Left lung (tissue), 10 donors: ENCODE measurements around the gene SYNE3. TPM values are rescaled to one million over a fixed set of nuclear protein-coding genes. Genes with fewer than 3 reads are reported as not detected.
A peak's percentile ranks its signal among the peaks of the same experiment; 100 is the strongest.

Experiments
- ATAC-seq: fragments of 200-7000 bp; cut with Tn5 transposase; one replicate; pipeline ENCODE4 v1.9.1; 2020; ENCODE audit warnings: moderate library complexity
- DNase-seq, 4 donors: peaks; one replicate each; pipeline ENCODE4 v3.0.0-alpha.2; 2013 to 2020
- H3K27ac ChIP-seq, 2 donors: fragments of 200-600 bp; sonication (generic) in 1 of 2; one replicate each; pipeline versions ENCODE4 v1.5.0 to v1.8.0; 2020 to 2021
- H3K27me3 ChIP-seq, 2 donors: fragments of 200-600 bp; sonication (generic) in 1 of 2; one replicate each; pipeline versions ENCODE4 v1.5.0 to v1.8.0; 2020 to 2021
- H3K36me3 ChIP-seq, 2 donors: fragments of 200-600 bp; sonication (generic) in 1 of 2; one replicate each; pipeline versions ENCODE4 v1.5.0 to v1.8.0; 2020 to 2021
- H3K4me1 ChIP-seq, 2 donors: fragments of 200-600 bp; one replicate each; pipeline ENCODE4 v1.8.0; 2021
- H3K4me3 ChIP-seq, 2 donors: fragments of 200-600 bp; sonication (generic) in 1 of 2; one replicate each; pipeline versions ENCODE4 v1.5.0 to v1.8.0; 2020 to 2021; ENCODE audit warnings: mild to moderate bottlenecking in 1 of 2
- H3K9me3 ChIP-seq, 2 donors: fragments of 200-600 bp; sonication (generic) in 1 of 2; one replicate each; pipeline versions ENCODE4 v1.5.0 to v1.8.0; 2020 to 2021
- CTCF ChIP-seq, 2 donors: fragments of 200-600 bp; sonication (generic) in 1 of 2; IDR thresholded peaks; one replicate each; pipeline versions ENCODE4 v1.5.0 to v1.8.0; 2021; ENCODE audit warnings: antibody characterized with exemption in 2 of 2
- intact Hi-C, 2 donors: fragments of 100-400 bp; cut with DNase I; formaldehyde crosslinking; loops; one replicate each; pipeline versions ENCODE4 v1.11.2 to v1.14.2; 2022
- polyA plus RNA-seq, 6 donors: library from polyadenylated mRNA; unstranded; fragments of 120-200 nt; gene quantifications; one replicate each; pipeline ENCODE4 v1.2.1, GENCODE V29; 2013; ENCODE audit not compliant: insufficient read length in 6 of 6
- total RNA-seq, 2 donors: library from RNA; stranded (reverse); fragmentation: NEBNext Ultra II Directional; extraction: Animal tissue kit (Norgen Biotek cat#: 25700); gene quantifications; one replicate each; pipeline ENCODE4 v1.2.1, GENCODE V29; 2021
- donor health status: DM: no; HTN: yes; CAD: no.
- donor health status: DM: no; HTN: no; CAD: no.

The SYNE3 gene
- total and polyA plus RNA-seq, 8 donors: 2.2 to 25.4 (median 3.1) TPM

- Histone ChIP-seq H3K9me3 (no peaks in the 10 kb centered on the region), H3K4me3 (no peak overlapping the region), H3K36me3 (no peaks in the 10 kb centered on the region), H3K27me3 (no peaks in the 10 kb centered on the region), H3K27ac (no peak overlapping the region), H3K4me1 (peaks cover 20 to 72% of the 10 kb centered on the region in 2 donors)
- intact Hi-C loops: no loop called here
- TF ChIP-seq CTCF (IDR thresholded peaks at IDR 0.05): no peak
- DNase-seq (peak in 1 of 4 donors; percentile 24), ATAC-seq (no peak)
Observed at GRCh38 chr14:95493503-95493902, 22.9 kb downstream of the SYNE3 start.

- DNase-seq: no peak
- ATAC-seq: no peak
- H3K4me3 ChIP-seq: no peak overlapping the region
- intact Hi-C loops: no loop called here
- H3K27ac ChIP-seq: no peak overlapping the region
- no peaks in the 10 kb centered on the region for H3K36me3 ChIP-seq
- no peaks in the 10 kb centered on the region for H3K27me3 ChIP-seq
- no peak for TF ChIP-seq CTCF (IDR thresholded peaks at IDR 0.05)
- H3K9me3 ChIP-seq: no peaks in the 10 kb centered on the region
- peaks cover 13 to 57% of the 10 kb centered on the region in 2 donors for H3K4me1 ChIP-seq
Observed at GRCh38 chr14:95491936-95492608, 24.4 kb downstream of the SYNE3 start.

- DNase-seq (peak in 1 of 4 donors; percentile 6), ATAC-seq (no peak)
- H3K36me3 ChIP-seq: no peaks in the 10 kb centered on the region
- no peak overlapping the region for H3K4me3 ChIP-seq
- no peaks in the 10 kb centered on the region for H3K9me3 ChIP-seq
- TF ChIP-seq CTCF (IDR thresholded peaks at IDR 0.05): no peak
- peaks cover under 1 to 45% of the 10 kb centered on the region in 2 donors for H3K4me1 ChIP-seq
- no peaks in the 10 kb centered on the region for H3K27me3 ChIP-seq
- intact Hi-C loops: no loop called here
- no peak overlapping the region for H3K27ac ChIP-seq
Observed at GRCh38 chr14:95490727-95491451, 25.6 kb downstream of the SYNE3 start.

GRCh38 chr14:95490138-95490509 is 26.3 kb downstream of the SYNE3 start:
- no peak for TF ChIP-seq CTCF (IDR thresholded peaks at IDR 0.05)
- no peaks in the 10 kb centered on the region for H3K9me3 ChIP-seq
- H3K27me3 ChIP-seq: no peaks in the 10 kb centered on the region
- H3K36me3 ChIP-seq: no peaks in the 10 kb centered on the region
- no peak for DNase-seq
- H3K4me3 ChIP-seq: no peak overlapping the region
- ATAC-seq: no peak
- no peak overlapping the region for H3K27ac ChIP-seq
- H3K4me1 ChIP-seq: peaks cover 0 to 38% of the 10 kb centered on the region in 2 donors
- intact Hi-C loops: no loop called here
